Thyroid gland (tissue), 4 donors: Measurements from ENCODE around the gene KCNIP4. TPM values are rescaled to one million over a fixed set of nuclear protein-coding genes. Genes with fewer than 3 reads are reported as not detected.
A peak's percentile ranks its signal among the peaks of the same experiment; 100 is the strongest.

ENCODE experiments used
- DNase-seq, 2 donors: peaks; one replicate each; pipeline ENCODE4 v3.0.0-alpha.2; 2019
- H3K27ac ChIP-seq, 3 donors: fragments of 200-600 bp; sonication (generic); 1 replicate in 2 of 3; 2 replicates in 1 of 3; pipeline ENCODE4 v1.5.1; 2016 to 2019; ENCODE audit warnings: mild to moderate bottlenecking in 1 of 3, moderate library complexity in 1 of 3
- H3K27me3 ChIP-seq: fragments of 200-600 bp; sonication (generic); one replicate; pipeline ENCODE4 v1.5.1; 2019
- H3K36me3 ChIP-seq, 2 donors: fragments of 200-600 bp; sonication (generic); one replicate each; pipeline ENCODE4 v1.5.1; 2016 to 2019
- H3K4me1 ChIP-seq, 2 donors: fragments of 200-600 bp; sonication (generic); one replicate each; pipeline ENCODE4 v1.5.1; 2017 to 2019
- H3K4me3 ChIP-seq, 3 donors: fragments of 200-600 bp; sonication (generic); replicated peaks in 1 of 3; 1 replicate in 2 of 3; 2 replicates in 1 of 3; pipeline ENCODE4 v1.5.1; 2016; ENCODE audit warnings: mild to moderate bottlenecking in 1 of 3
- H3K9me3 ChIP-seq: fragments of 200-600 bp; sonication (generic); one replicate; pipeline ENCODE4 v1.5.1; 2017
- CTCF ChIP-seq, 6 experiments: fragments of 200-600 bp in 3 of 6; fragments of 450-650 bp in 3 of 6; sonication (generic) in 3 of 6; IDR thresholded peaks; one replicate each; pipeline ENCODE4 v1.5.1; 2016 to 2019; ENCODE audit warnings: antibody characterized with exemption in 6 of 6, mild to moderate bottlenecking in 2 of 6, inconsistent platforms in 1 of 6, moderate library complexity in 1 of 6
- POLR2A ChIP-seq, 2 donors: fragments of 450-650 bp; IDR thresholded peaks; one replicate each; pipeline ENCODE4 v1.6.1; 2017; ENCODE audit warnings: antibody characterized with exemption in 2 of 2, mild to moderate bottlenecking in 2 of 2, moderate library complexity in 1 of 2
- WGBS, 2 donors: methylation state at CpG; one replicate each; pipeline ENCODE4 v1.1.5; 2017; 5-methylcytosine and 5-hydroxymethylcytosine counted together
- intact Hi-C: fragments of 100-400 bp; cut with DNase I; formaldehyde crosslinking; loops from one replicate; pipeline ENCODE4 v1.15.1; 2023
- total RNA-seq, 4 donors: library from RNA; depleted of rRNA; stranded (reverse); fragments of >200 nt; gene quantifications; one replicate each; pipeline ENCODE4 v1.2.3, GENCODE V29; 2016

Gene KCNIP4
- total RNA-seq, 4 donors from 2014 or later = 2.0 to 6.6 (median 4.4) TPM

GRCh38 chr4:20829617-20830357 lies 1118.8 kb downstream of the KCNIP4 start:
- H3K9me3 ChIP-seq = no peaks in the 10 kb centered on the region
- intact Hi-C loops = no loop called here
- H3K27ac ChIP-seq = no peak overlapping the region
- no peaks in the 10 kb centered on the region for H3K27me3 ChIP-seq
- no peak for DNase-seq
- no peaks in the 10 kb centered on the region for H3K4me1 ChIP-seq
- no peak overlapping the region for H3K4me3 ChIP-seq
- H3K36me3 ChIP-seq = no peaks in the 10 kb centered on the region
- TF ChIP-seq POLR2A (IDR thresholded peaks at IDR 0.05) (no peak), CTCF (IDR thresholded peaks at IDR 0.05) (no peak)
- 64 to 77% methylated on average over 5 of the region's 5 CpGs for WGBS, 2 donors

GRCh38 chr4:20825505-20825904 lies 1123.1 kb downstream of the KCNIP4 start:
- TF ChIP-seq POLR2A (IDR thresholded peaks at IDR 0.05) = no peak
- no peak for TF ChIP-seq CTCF (IDR thresholded peaks at IDR 0.05)
- no peak for DNase-seq
- no peaks in the 10 kb centered on the region for H3K36me3 ChIP-seq
- no peaks in the 10 kb centered on the region for H3K4me1 ChIP-seq
- WGBS, 2 donors = 76 to 80% methylated on average over 3 of the region's 3 CpGs
- no peak overlapping the region for H3K27ac ChIP-seq
- H3K9me3 ChIP-seq = no peaks in the 10 kb centered on the region
- intact Hi-C loops = no loop called here
- H3K4me3 ChIP-seq = no peak overlapping the region
- H3K27me3 ChIP-seq = no peaks in the 10 kb centered on the region

GRCh38 chr4:20816287-20816686 lies 1132.3 kb downstream of the KCNIP4 start:
- intact Hi-C loops = no loop called here
- H3K27me3 ChIP-seq = no peaks in the 10 kb centered on the region
- 88 to 89% methylated on average over 5 of the region's 5 CpGs for WGBS, 2 donors

GRCh38 chr4:20813700-20814099 lies 1134.9 kb downstream of the KCNIP4 start:
- TF ChIP-seq POLR2A (IDR thresholded peaks at IDR 0.05) (no peak), CTCF (IDR thresholded peaks at IDR 0.05) (no peak)
- Histone ChIP-seq H3K36me3 (no peaks in the 10 kb centered on the region), H3K4me1 (no peaks in the 10 kb centered on the region), H3K4me3 (no peak overlapping the region), H3K27ac (no peak overlapping the region), H3K27me3 (no peaks in the 10 kb centered on the region), H3K9me3 (no peaks in the 10 kb centered on the region)
- intact Hi-C loops = no loop called here
- DNase-seq = no peak
- WGBS, 2 donors = 72 to 93% methylated on average over 1 of the region's 1 CpG

More at GRCh38 chr4:20816287-20816686, 1132.3 kb downstream of the KCNIP4 start:
- Histone ChIP-seq H3K4me3 (no peak overlapping the region), H3K36me3 (no peaks in the 10 kb centered on the region), H3K27ac (no peak overlapping the region), H3K9me3 (no peaks in the 10 kb centered on the region), H3K4me1 (no peaks in the 10 kb centered on the region)
- no peak for DNase-seq
- TF ChIP-seq POLR2A (IDR thresholded peaks at IDR 0.05) (no peak), CTCF (IDR thresholded peaks at IDR 0.05) (no peak)

- Histone ChIP-seq H3K4me1 (no peaks in the 10 kb centered on the region), H3K27me3 (no peaks in the 10 kb centered on the region), H3K4me3 (no peak overlapping the region), H3K27ac (no peak overlapping the region), H3K9me3 (no peaks in the 10 kb centered on the region), H3K36me3 (no peaks in the 10 kb centered on the region)
- DNase-seq = peak in 1 of 2 donors; percentile 3
- TF ChIP-seq CTCF (IDR thresholded peaks at IDR 0.05) (no peak), POLR2A (IDR thresholded peaks at IDR 0.05) (no peak)
- WGBS, 2 donors = 30 to 37% methylated on average over 4 of the region's 4 CpGs
- intact Hi-C loops = no loop called here
Measured at GRCh38 chr4:20809812-20810211, 1138.8 kb downstream of the KCNIP4 start.
